BJ (cell line): ENCODE measurements around the gene LITAF. TPM values are rescaled to one million over a fixed set of nuclear protein-coding genes. Genes with fewer than 3 reads are reported as not detected.

ENCODE experiments used
- CTCF ChIA-PET: fragments of 350-600 bp; formaldehyde crosslinking; extraction: SDS; loops from one replicate; lab custom pipeline; 2021; ENCODE audit warnings: antibody characterized with exemption, inconsistent platforms; lab: Yijun Ruan, JAX
- POLR2A ChIA-PET: fragments of 300-600 bp; sonication (Branson Sonifier 250); formaldehyde crosslinking; extraction: SDS; loops from one replicate; lab custom pipeline; 2021; ENCODE audit warnings: antibody characterized with exemption; lab: Charles Lee
- DNase-seq: peaks from one replicate; pipeline ENCODE4 v3.0.0-alpha.2; 2011; ENCODE audit warnings: low read depth
- H3K27me3 ChIP-seq: 2 replicates; pipeline ENCODE4 v1.6.0; 2011; ENCODE audit warnings: low read length; ENCODE audit not compliant: control insufficient read depth, insufficient read depth
- H3K36me3 ChIP-seq: 2 replicates; pipeline ENCODE4 v1.5.1; 2011; ENCODE audit warnings: low read length; ENCODE audit not compliant: control insufficient read depth, insufficient read depth
- H3K4me3 ChIP-seq: 2 replicates; pipeline ENCODE4 v1.5.1; 2011; ENCODE audit warnings: low read depth, mild to moderate bottlenecking, control low read depth, low read length
- polyA plus RNA-seq: library from polyadenylated mRNA; depleted of rRNA; stranded (reverse); fragments of >200 nt; gene quantifications from 2 replicates; pipeline ENCODE4 v1.2.3, GENCODE V29; 2011
- TF ChIP-seq, protein P1 (sequence below): IDR thresholded peaks from 2 replicates; pipeline ENCODE4 v1.5.1; 2011; ENCODE audit warnings: low read depth, mild to moderate bottlenecking, control low read depth, inconsistent platforms, low read length, moderate library complexity; ENCODE audit not compliant: insufficient read depth

The LITAF gene
- polyA plus RNA-seq, 1 experiment, result 212 TPM

DNA sequence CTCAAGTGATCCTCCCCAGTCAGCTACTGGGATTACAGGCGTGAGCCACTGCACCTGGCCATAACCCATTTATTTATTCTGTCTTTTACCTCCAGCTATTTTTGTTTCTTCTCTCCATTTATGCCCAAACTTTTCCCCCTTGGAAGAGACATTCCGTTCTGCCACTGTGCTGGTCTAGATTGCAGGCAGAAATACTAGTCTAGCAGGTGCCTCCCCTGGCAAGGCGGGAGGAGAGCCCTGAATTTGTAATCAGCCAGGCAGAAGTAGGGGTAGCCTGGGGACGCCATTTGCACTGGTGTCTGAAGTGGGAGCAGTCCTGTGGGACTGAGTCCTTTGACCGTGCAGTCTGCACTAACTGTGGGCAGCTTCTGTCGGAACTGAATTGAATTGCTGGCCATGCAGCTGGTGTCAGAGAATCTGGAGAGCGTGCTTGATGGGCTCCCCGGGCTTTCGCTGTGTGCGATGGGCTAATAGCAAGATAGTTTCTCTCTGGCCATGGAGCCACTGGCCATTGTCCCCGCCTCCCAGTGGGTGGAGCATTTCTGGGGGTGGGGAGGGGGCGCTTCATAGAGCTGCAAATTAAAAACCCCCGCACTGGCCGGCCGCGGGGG lies 31.5 kb upstream of the LITAF start:
- POLR2A ChIA-PET, result no interaction called here
- CTCF ChIA-PET, result no interaction called here
- Histone ChIP-seq H3K4me3 (no peak overlapping the region), H3K36me3 (no peaks in the 10 kb centered on the region), H3K27me3 (no peaks in the 10 kb centered on the region)
- TF ChIP-seq, protein P1, sequence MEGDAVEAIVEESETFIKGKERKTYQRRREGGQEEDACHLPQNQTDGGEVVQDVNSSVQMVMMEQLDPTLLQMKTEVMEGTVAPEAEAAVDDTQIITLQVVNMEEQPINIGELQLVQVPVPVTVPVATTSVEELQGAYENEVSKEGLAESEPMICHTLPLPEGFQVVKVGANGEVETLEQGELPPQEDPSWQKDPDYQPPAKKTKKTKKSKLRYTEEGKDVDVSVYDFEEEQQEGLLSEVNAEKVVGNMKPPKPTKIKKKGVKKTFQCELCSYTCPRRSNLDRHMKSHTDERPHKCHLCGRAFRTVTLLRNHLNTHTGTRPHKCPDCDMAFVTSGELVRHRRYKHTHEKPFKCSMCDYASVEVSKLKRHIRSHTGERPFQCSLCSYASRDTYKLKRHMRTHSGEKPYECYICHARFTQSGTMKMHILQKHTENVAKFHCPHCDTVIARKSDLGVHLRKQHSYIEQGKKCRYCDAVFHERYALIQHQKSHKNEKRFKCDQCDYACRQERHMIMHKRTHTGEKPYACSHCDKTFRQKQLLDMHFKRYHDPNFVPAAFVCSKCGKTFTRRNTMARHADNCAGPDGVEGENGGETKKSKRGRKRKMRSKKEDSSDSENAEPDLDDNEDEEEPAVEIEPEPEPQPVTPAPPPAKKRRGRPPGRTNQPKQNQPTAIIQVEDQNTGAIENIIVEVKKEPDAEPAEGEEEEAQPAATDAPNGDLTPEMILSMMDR, result no peak
- no peak for DNase-seq

DNA sequence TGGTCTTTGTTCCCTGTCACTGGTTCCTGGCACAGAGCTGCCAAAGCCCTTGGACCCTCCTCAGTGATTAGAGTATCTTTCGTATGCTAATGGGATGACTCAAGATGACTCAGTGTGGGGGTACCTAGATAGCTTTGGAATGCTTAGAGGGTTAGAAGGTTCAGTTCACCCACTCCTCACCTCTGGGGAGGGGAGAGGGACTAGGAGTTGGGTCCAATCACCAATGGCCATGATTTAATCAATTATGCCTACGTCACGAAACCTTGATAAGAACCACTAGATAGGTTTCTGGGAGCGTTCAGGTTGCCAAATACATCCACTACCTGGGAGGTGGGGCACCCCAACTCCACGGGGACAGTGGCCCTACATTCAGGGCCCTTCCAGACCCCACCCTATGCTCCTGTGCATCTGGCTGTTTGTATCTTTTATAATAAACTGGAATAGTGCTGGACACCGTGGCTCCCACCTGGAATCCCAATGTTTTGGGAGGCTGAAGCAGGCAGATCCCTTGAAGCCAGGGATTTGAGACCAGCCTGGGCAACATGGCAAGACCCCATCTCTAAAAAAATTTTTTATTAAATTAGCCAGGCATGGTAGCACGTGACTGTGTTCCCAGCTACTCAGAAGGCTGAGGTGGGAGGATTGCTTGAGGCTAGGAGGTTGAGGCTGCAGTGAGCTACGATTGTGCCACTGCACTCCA lies 29.2 kb upstream of the LITAF start:
- no peak for DNase-seq
- CTCF ChIA-PET, result no interaction called here
- Histone ChIP-seq H3K4me3 (no peak overlapping the region), H3K36me3 (no peaks in the 10 kb centered on the region), H3K27me3 (no peaks in the 10 kb centered on the region)
- POLR2A ChIA-PET, result no interaction called here
- TF ChIP-seq, protein P1, result no peak

DNA sequence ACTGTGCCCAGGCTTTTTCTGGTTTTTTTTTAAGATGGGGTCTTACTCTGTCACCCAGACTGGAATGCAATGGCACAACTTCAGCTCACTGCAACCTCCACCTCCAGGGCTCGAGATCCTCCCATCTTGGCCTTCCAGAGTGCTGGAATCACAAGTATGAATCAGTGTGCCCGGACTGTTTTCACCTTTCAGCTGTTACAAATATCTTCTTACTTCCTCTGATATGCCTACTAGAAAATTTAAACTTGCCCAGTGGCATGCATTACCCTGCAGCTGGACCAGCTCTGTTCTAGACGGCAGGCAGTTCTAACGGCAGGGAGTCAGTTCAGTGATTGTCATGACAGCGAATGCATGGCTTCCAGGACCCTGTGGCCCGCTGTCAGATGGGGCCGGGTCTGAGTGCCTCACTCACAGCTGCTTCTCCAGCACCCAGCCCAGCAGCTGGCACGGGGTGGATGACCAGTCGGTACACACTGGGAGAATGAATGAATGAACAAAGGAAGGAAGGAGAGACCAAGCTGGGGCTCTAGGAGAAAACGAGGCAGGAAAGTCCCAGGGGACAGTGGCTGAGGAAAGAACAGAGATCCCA lies 28.0 kb upstream of the LITAF start:
- CTCF ChIA-PET, result interaction anchor here (0.7 to 1.3 kb wide), 3 partner anchors 11 to 83 kb away, joined by 3 to 5 read pairs (median 4); no protein-coding TSS in a partner anchor
- H3K4me3 ChIP-seq, result no peak overlapping the region
- no peaks in the 10 kb centered on the region for H3K36me3 ChIP-seq
- TF ChIP-seq, protein P1, result no peak
- POLR2A ChIA-PET, result no interaction called here
- no peak for DNase-seq
- H3K27me3 ChIP-seq, result no peaks in the 10 kb centered on the region

DNA sequence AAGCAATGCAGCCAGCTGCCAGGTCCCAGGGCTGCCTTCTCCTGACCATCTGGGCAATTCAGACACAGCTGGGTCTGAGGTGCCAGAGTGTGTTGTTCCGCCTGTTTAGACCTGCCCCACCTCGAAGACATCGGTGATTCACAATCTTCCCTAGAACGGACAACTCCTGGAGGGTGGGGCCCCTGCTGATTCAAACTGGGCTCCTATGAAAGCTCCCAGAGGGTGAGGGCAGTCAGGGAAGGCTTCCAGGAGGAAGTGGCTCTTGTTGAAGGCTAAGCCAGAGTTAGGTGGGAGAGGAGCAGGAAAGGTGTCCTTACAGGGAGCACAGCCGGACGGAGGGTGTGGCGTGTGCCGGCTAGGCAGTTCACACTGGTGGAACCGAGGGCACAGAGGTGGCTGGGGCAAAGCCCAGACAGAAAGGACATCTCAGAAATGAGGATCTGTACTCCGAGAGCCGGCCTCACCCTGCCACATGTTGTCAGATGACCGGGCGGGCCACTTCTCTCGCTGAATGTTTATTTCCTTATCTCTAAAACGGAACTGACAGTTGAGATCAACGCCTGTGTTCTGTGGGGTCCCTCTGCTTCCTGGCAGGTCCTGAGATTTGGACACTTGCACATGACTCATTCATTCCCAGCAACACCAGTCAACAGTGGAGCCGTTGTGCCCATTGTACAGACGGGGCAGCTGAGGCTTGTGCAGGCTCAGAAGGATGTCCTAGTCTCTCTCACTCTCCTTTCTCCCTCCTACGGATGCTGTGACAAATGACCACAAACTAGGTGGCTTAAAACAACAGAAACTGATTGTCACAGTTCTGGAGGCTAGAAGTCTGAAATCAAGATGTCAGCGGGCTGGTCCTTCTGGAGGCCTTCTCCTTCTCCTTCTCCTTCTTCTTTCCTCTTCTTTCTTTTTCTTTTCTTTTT lies 26.9 kb upstream of the LITAF start:
- POLR2A ChIA-PET, result no interaction called here
- Histone ChIP-seq H3K27me3 (no peaks in the 10 kb centered on the region), H3K4me3 (no peak overlapping the region), H3K36me3 (no peaks in the 10 kb centered on the region)
- TF ChIP-seq, protein P1, result no peak
- no peak for DNase-seq
- CTCF ChIA-PET, result interaction anchor here (1.3 kb wide), 1 partner anchor 10 kb away, joined by 4 read pairs; no protein-coding TSS in a partner anchor

DNA sequence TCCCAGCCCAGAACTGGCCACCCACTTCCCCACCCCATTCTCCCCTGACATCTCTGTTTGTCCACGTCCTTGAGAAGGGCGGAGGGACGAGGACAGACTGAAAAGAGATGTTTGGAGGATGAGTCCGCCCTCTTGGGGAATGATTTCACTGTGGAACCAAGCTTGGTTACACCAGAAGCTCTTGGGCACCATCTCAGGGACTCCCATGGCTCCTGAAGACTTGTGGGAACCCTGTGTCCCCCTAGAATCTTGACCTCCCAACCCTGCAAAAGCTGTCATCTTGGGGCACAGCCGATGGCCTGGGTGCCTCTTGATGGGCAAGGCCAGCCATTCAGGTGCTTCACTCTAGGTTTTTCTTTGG lies 25.9 kb upstream of the LITAF start:
- TF ChIP-seq, protein P1, result no peak
- H3K4me3 ChIP-seq, result no peak overlapping the region
- DNase-seq, result no peak
- no peaks in the 10 kb centered on the region for H3K27me3 ChIP-seq
- CTCF ChIA-PET, result no interaction called here
- POLR2A ChIA-PET, result no interaction called here
- H3K36me3 ChIP-seq, result no peaks in the 10 kb centered on the region
